Epithelial cell of proximal tubule (primary cell): ENCODE measurements around the gene PLCG2. TPM values are rescaled to one million over a fixed set of nuclear protein-coding genes. Genes with fewer than 3 reads are reported as not detected.

Experiments used
- DNase-seq: peaks from one replicate; pipeline ENCODE4 v3.0.0-alpha.2; 2011; ENCODE audit warnings: low read depth
- H3K4me3 ChIP-seq: 2 replicates; pipeline ENCODE4 v1.5.1; 2011; ENCODE audit warnings: low read depth, mild to moderate bottlenecking, low read length
- total RNA-seq: library from RNA; depleted of rRNA; stranded (reverse); fragments of >200 nt; gene quantifications from 2 replicates; pipeline ENCODE4 v1.2.3, GENCODE V29; 2015
- TF ChIP-seq, protein P1 (sequence below): conservative IDR thresholded peaks from 2 replicates; pipeline ENCODE4 v1.5.1; 2012; ENCODE audit warnings: low read depth, mild to moderate bottlenecking, low read length

PLCG2 gene
- total RNA-seq, 1 donor from 2014 or later, result 0.58 TPM

- TF ChIP-seq, protein P1, sequence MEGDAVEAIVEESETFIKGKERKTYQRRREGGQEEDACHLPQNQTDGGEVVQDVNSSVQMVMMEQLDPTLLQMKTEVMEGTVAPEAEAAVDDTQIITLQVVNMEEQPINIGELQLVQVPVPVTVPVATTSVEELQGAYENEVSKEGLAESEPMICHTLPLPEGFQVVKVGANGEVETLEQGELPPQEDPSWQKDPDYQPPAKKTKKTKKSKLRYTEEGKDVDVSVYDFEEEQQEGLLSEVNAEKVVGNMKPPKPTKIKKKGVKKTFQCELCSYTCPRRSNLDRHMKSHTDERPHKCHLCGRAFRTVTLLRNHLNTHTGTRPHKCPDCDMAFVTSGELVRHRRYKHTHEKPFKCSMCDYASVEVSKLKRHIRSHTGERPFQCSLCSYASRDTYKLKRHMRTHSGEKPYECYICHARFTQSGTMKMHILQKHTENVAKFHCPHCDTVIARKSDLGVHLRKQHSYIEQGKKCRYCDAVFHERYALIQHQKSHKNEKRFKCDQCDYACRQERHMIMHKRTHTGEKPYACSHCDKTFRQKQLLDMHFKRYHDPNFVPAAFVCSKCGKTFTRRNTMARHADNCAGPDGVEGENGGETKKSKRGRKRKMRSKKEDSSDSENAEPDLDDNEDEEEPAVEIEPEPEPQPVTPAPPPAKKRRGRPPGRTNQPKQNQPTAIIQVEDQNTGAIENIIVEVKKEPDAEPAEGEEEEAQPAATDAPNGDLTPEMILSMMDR, result no peak
- H3K4me3 ChIP-seq, result no peak overlapping the region
- DNase-seq, result no peak
Measured at GRCh38 chr16:81767987-81768592, 11.0 kb upstream of the PLCG2 start.

DNA sequence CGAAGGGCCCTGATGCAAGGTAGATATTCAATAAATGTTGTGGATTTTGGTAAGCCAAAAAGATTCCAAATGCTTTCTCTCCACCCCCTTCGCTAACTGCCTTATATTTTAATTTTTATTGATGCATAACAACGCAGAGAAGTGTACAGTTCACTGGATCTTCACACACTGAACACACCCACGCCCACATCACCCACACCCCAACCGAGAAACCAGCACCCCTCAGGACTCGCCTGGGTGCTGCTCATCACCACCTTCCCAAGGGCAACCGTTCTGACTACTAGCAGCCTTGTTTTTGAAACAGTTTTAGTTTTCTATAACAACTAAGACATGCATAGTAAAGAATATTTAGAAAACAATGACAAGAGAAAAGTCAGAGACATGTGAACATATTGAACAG is 9.1 kb upstream of the PLCG2 start:
- TF ChIP-seq, protein P1, result no peak
- no peak overlapping the region for H3K4me3 ChIP-seq
- no peak for DNase-seq

GRCh38 chr16:81774348-81774747 is 4.7 kb upstream of the PLCG2 start:
- no peak overlapping the region for H3K4me3 ChIP-seq
- DNase-seq, result no peak
- TF ChIP-seq, protein P1, result no peak

- DNase-seq, result no peak
- TF ChIP-seq, protein P1, result no peak
- H3K4me3 ChIP-seq, result no peak overlapping the region
Measured at GRCh38 chr16:81775570-81775969, 3.5 kb upstream of the PLCG2 start.

DNA sequence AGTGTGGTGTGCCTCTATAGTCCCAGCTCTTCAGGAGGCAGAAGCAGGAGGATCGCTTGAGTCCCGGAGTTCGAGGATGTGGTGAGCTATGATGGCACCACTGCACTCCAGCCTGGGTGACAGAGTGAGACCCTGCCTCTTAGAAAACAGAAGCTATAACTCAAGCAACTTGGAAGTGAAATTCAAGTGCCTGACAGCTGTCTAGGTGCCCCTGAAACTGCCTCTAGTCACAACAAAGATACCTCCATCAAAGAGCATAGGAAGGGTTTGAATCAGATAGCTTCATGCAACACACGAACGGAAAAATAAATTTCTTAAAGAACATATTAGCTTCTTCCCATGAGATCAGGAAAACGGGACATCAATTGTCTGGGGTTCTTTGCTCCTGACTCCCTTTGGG is 860 bp upstream of the PLCG2 start:
- no peak for DNase-seq
- no peak overlapping the region for H3K4me3 ChIP-seq
- TF ChIP-seq, protein P1, result no peak

DNA sequence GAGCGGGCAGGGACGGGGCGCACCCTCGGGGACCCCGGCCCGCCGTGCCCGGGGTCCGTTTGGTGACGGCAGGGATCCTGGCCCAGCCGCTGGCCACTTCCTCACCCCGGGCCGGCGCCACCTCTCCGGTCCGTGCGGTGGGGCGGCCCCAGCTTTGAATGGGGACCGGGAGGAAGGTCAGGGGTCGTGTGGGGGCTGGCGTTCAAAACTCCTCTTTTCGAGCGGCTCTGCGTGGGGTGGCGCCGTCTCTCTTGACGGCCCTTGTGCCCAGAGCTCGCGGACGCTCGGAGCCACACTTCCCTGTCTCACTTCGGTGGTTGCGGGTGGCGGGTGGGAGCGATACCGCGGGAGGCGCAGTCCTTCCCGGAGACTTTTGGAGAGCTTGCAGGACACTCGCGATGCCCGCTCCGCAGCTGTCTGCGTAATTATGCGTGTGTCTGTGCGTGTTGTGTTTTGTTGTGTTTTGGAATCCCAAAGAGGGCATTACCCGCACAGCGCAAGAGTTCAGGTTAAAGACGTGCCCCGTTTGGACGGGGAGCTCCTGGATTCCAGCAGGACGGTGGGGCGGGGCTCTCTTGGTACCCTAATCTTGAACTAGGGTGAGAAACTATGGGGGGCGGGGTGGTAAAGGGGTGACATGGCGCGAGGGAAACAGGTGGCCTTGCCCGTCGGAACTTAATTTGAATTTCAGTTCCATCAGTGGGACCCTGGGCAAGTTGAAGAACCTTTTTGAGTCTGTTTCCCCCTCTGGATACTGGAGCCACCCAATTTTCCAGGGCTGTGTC is 637 bp downstream of the PLCG2 start:
- peak overlapping the region; percentile 58 for H3K4me3 ChIP-seq
- DNase-seq, result no peak
- TF ChIP-seq, protein P1, result no peak

- no peak for DNase-seq
- TF ChIP-seq, protein P1, result no peak
- no peak overlapping the region for H3K4me3 ChIP-seq
Measured at GRCh38 chr16:81780350-81780749, 1.3 kb downstream of the PLCG2 start.
